HG03571 (cell line): ENCODE results near the gene ALG9.

Experiments
- ATAC-seq: cut with Tn5 transposase; IDR thresholded peaks from one replicate; pipeline ENCODE4 v1.9.1; 2021; ENCODE audit not compliant: unreplicated experiment

The ALG9 gene

GRCh38 chr11:111836721-111837120 is 34.7 kb downstream of the ALG9 start:
- ATAC-seq = peak; percentile 86

GRCh38 chr11:111836162-111836561 is 35.2 kb downstream of the ALG9 start:
- ATAC-seq = no peak

GRCh38 chr11:111835665-111836064 is 35.7 kb downstream of the ALG9 start:
- ATAC-seq = no peak

GRCh38 chr11:111834432-111835163 is 36.8 kb downstream of the ALG9 start:
- no peak for ATAC-seq

GRCh38 chr11:111833524-111833923 is 37.9 kb downstream of the ALG9 start:
- no peak for ATAC-seq

GRCh38 chr11:111829185-111829968 is 42.0 kb downstream of the ALG9 start:
- ATAC-seq = peak; percentile 79

GRCh38 chr11:111826322-111826950 is 44.9 kb downstream of the ALG9 start:
- ATAC-seq = no peak

GRCh38 chr11:111823629-111824028 is 47.8 kb downstream of the ALG9 start:
- no peak for ATAC-seq

GRCh38 chr11:111823131-111823530 is 48.2 kb downstream of the ALG9 start:
- no peak for ATAC-seq

GRCh38 chr11:111819829-111820237 is 51.5 kb downstream of the ALG9 start:
- ATAC-seq = no peak

GRCh38 chr11:111819161-111819828 is 52.1 kb downstream of the ALG9 start:
- no peak for ATAC-seq

- no peak for ATAC-seq
Observed at GRCh38 chr11:111815489-111815888, 55.9 kb downstream of the ALG9 start.

GRCh38 chr11:111814557-111815320 is 56.6 kb downstream of the ALG9 start:
- no peak for ATAC-seq

- no peak for ATAC-seq
Observed at GRCh38 chr11:111814106-111814505, 57.3 kb downstream of the ALG9 start.

- ATAC-seq = no peak
Observed at GRCh38 chr11:111812211-111812610, 59.2 kb downstream of the ALG9 start.

- no peak for ATAC-seq
Observed at GRCh38 chr11:111811445-111811844, 59.9 kb downstream of the ALG9 start.

- ATAC-seq = no peak
Observed at GRCh38 chr11:111808834-111809233, 62.5 kb downstream of the ALG9 start.

- ATAC-seq = no peak
Observed at GRCh38 chr11:111808063-111808588, 63.3 kb downstream of the ALG9 start.

GRCh38 chr11:111807076-111807475 is 64.3 kb downstream of the ALG9 start:
- ATAC-seq = no peak

GRCh38 chr11:111801135-111801534 is 70.2 kb downstream of the ALG9 start:
- no peak for ATAC-seq
